Measurements from ENCODE around the gene HECA.
A peak's percentile ranks its signal among the peaks of the same experiment; 100 is the strongest.
"Not testable (repeated sequence)": the region's sequence is repeated elsewhere in the genome, so short reads cannot be mapped to it uniquely, and the experiment has no call there.

The HECA gene

GRCh38 chr6:139134817-139135577 is at the start of gene HECA:
HECA (plus strand) TSS chr6:139135080; CDS start chr6:139135397, 317 bp downstream.
- peaks cover 38% of the 10 kb centered on the region for H3K36me3 Mint-ChIP-seq (ENCODE audit: insufficient read depth)
- H3K4me3 Mint-ChIP-seq = peak within 1 kb of the TSS; percentile 94
- H3K4me1 Mint-ChIP-seq = peaks cover 72% of the 10 kb centered on the region
- no peaks in the 10 kb centered on the region for H3K9me3 Mint-ChIP-seq
- H3K27ac Mint-ChIP-seq (ENCODE audit: low read depth) = peak within 1 kb of the TSS; percentile 98
- ATAC-seq (replicated peaks; ENCODE audit: extremely low read depth, poor library complexity, severe bottlenecking) (peak; percentile 79), DNase-seq (ENCODE audit: low spot score in 2 of 2) (peak; percentile 99 to 100)
- no peaks in the 10 kb centered on the region for H3K27me3 Mint-ChIP-seq

GRCh38 chr6:139091826-139092225 is 43.1 kb upstream of the HECA start:
- Mint-ChIP-seq H3K27me3 (no peaks in the 10 kb centered on the region), H3K9me3 (no peaks in the 10 kb centered on the region), H3K27ac (ENCODE audit: low read depth) (no peak overlapping the region), H3K36me3 (ENCODE audit: insufficient read depth) (no peaks in the 10 kb centered on the region), H3K4me1 (no peaks in the 10 kb centered on the region), H3K4me3 (no peak overlapping the region)
- no peak for ATAC-seq (replicated peaks; ENCODE audit: extremely low read depth, poor library complexity, severe bottlenecking)
- no peak for DNase-seq (ENCODE audit: low spot score in 2 of 2)

- Mint-ChIP-seq H3K27ac (ENCODE audit: low read depth) (no peak overlapping the region), H3K36me3 (ENCODE audit: insufficient read depth) (no peaks in the 10 kb centered on the region), H3K9me3 (no peaks in the 10 kb centered on the region), H3K4me1 (no peaks in the 10 kb centered on the region), H3K4me3 (no peak overlapping the region), H3K27me3 (peaks cover 10% of the 10 kb centered on the region)
- ATAC-seq (replicated peaks; ENCODE audit: extremely low read depth, poor library complexity, severe bottlenecking) (no peak), DNase-seq (ENCODE audit: low spot score in 2 of 2) (no peak)
Measured at GRCh38 chr6:139099984-139100383, 34.9 kb upstream of the HECA start.

GRCh38 chr6:139107051-139107450 is 27.8 kb upstream of the HECA start:
- ATAC-seq (replicated peaks; ENCODE audit: extremely low read depth, poor library complexity, severe bottlenecking) (no peak), DNase-seq (ENCODE audit: low spot score in 2 of 2) (no peak)
- H3K36me3 Mint-ChIP-seq (ENCODE audit: insufficient read depth) = no peaks in the 10 kb centered on the region
- no peaks in the 10 kb centered on the region for H3K9me3 Mint-ChIP-seq
- peaks cover 20% of the 10 kb centered on the region for H3K4me1 Mint-ChIP-seq
- no peak overlapping the region for H3K27ac Mint-ChIP-seq (ENCODE audit: low read depth)
- H3K27me3 Mint-ChIP-seq = no peaks in the 10 kb centered on the region
- no peak overlapping the region for H3K4me3 Mint-ChIP-seq

GRCh38 chr6:139108378-139108777 is 26.5 kb upstream of the HECA start:
- Mint-ChIP-seq H3K4me3 (no peak overlapping the region), H3K9me3 (no peaks in the 10 kb centered on the region), H3K27me3 (no peaks in the 10 kb centered on the region), H3K4me1 (peaks cover 33% of the 10 kb centered on the region), H3K27ac (ENCODE audit: low read depth) (no peak overlapping the region), H3K36me3 (ENCODE audit: insufficient read depth) (peaks cover 6% of the 10 kb centered on the region)
- DNase-seq (ENCODE audit: low spot score in 2 of 2) = no peak
- ATAC-seq (replicated peaks; ENCODE audit: extremely low read depth, poor library complexity, severe bottlenecking) = no peak

- DNase-seq (ENCODE audit: low spot score in 2 of 2) (no peak), ATAC-seq (replicated peaks; ENCODE audit: extremely low read depth, poor library complexity, severe bottlenecking) (no peak)
- Mint-ChIP-seq H3K9me3 (no peaks in the 10 kb centered on the region), H3K4me1 (peaks cover 44% of the 10 kb centered on the region), H3K27ac (ENCODE audit: low read depth) (no peak overlapping the region), H3K27me3 (no peaks in the 10 kb centered on the region), H3K36me3 (ENCODE audit: insufficient read depth) (peaks cover 6% of the 10 kb centered on the region), H3K4me3 (no peak overlapping the region)
Measured at GRCh38 chr6:139109558-139109957, 25.3 kb upstream of the HECA start.

GRCh38 chr6:139112146-139112545 is 22.7 kb upstream of the HECA start:
- Mint-ChIP-seq H3K27me3 (no peaks in the 10 kb centered on the region), H3K27ac (ENCODE audit: low read depth) (peak overlapping the region; percentile 87), H3K36me3 (ENCODE audit: insufficient read depth) (peaks cover 6% of the 10 kb centered on the region), H3K4me1 (peaks cover 58% of the 10 kb centered on the region), H3K9me3 (no peaks in the 10 kb centered on the region), H3K4me3 (no peak overlapping the region)
- DNase-seq (ENCODE audit: low spot score in 2 of 2) (no peak), ATAC-seq (replicated peaks; ENCODE audit: extremely low read depth, poor library complexity, severe bottlenecking) (no peak)

- Mint-ChIP-seq H3K4me1 (peaks cover 60% of the 10 kb centered on the region), H3K27ac (ENCODE audit: low read depth) (peak overlapping the region; percentile 87), H3K4me3 (peak overlapping the region; percentile 37), H3K27me3 (no peaks in the 10 kb centered on the region), H3K36me3 (ENCODE audit: insufficient read depth) (peaks cover 6% of the 10 kb centered on the region), H3K9me3 (no peaks in the 10 kb centered on the region)
- DNase-seq (ENCODE audit: low spot score in 2 of 2) (no peak), ATAC-seq (replicated peaks; ENCODE audit: extremely low read depth, poor library complexity, severe bottlenecking) (no peak)
Measured at GRCh38 chr6:139112561-139112960, 22.3 kb upstream of the HECA start.

GRCh38 chr6:139114746-139115145 is 20.1 kb upstream of the HECA start:
- H3K27ac Mint-ChIP-seq (ENCODE audit: low read depth) = no peak overlapping the region
- ATAC-seq (replicated peaks; ENCODE audit: extremely low read depth, poor library complexity, severe bottlenecking) (no peak), DNase-seq (ENCODE audit: low spot score in 2 of 2) (no peak)
- H3K9me3 Mint-ChIP-seq = peaks cover 2% of the 10 kb centered on the region
- H3K27me3 Mint-ChIP-seq = no peaks in the 10 kb centered on the region
- H3K4me3 Mint-ChIP-seq = no peak overlapping the region
- H3K36me3 Mint-ChIP-seq (ENCODE audit: insufficient read depth) = peaks cover 6% of the 10 kb centered on the region
- H3K4me1 Mint-ChIP-seq = peaks cover 58% of the 10 kb centered on the region

GRCh38 chr6:139115989-139116758 is 18.7 kb upstream of the HECA start:
- H3K4me1 Mint-ChIP-seq = peaks cover 52% of the 10 kb centered on the region
- peaks cover 8% of the 10 kb centered on the region for H3K9me3 Mint-ChIP-seq
- ATAC-seq (replicated peaks; ENCODE audit: extremely low read depth, poor library complexity, severe bottlenecking) (no peak), DNase-seq (ENCODE audit: low spot score in 2 of 2) (no peak)
- H3K36me3 Mint-ChIP-seq (ENCODE audit: insufficient read depth) = peaks cover 8% of the 10 kb centered on the region
- no peaks in the 10 kb centered on the region for H3K27me3 Mint-ChIP-seq
- H3K4me3 Mint-ChIP-seq = peak overlapping the region; percentile 10
- H3K27ac Mint-ChIP-seq (ENCODE audit: low read depth) = peak overlapping the region; percentile 3

- DNase-seq (ENCODE audit: low spot score in 2 of 2) = no peak
Measured at GRCh38 chr6:139117734-139118133, 17.1 kb upstream of the HECA start.

GRCh38 chr6:139119552-139119951 is 15.3 kb upstream of the HECA start:
- Mint-ChIP-seq H3K4me1 (peaks cover 22% of the 10 kb centered on the region), H3K4me3 (no peak overlapping the region), H3K27ac (ENCODE audit: low read depth) (no peak overlapping the region), H3K9me3 (peaks cover 8% of the 10 kb centered on the region), H3K36me3 (ENCODE audit: insufficient read depth) (peaks cover 2% of the 10 kb centered on the region), H3K27me3 (no peaks in the 10 kb centered on the region)
- DNase-seq (ENCODE audit: low spot score in 2 of 2) (no peak), ATAC-seq (replicated peaks; ENCODE audit: extremely low read depth, poor library complexity, severe bottlenecking) (no peak)

More at GRCh38 chr6:139117734-139118133, 17.1 kb upstream of the HECA start:
- peaks cover 8% of the 10 kb centered on the region for H3K36me3 Mint-ChIP-seq (ENCODE audit: insufficient read depth)
- peaks cover 38% of the 10 kb centered on the region for H3K4me1 Mint-ChIP-seq
- ATAC-seq (replicated peaks; ENCODE audit: extremely low read depth, poor library complexity, severe bottlenecking) = no peak
- H3K9me3 Mint-ChIP-seq = peaks cover 8% of the 10 kb centered on the region
- no peaks in the 10 kb centered on the region for H3K27me3 Mint-ChIP-seq
- no peak overlapping the region for H3K4me3 Mint-ChIP-seq
- H3K27ac Mint-ChIP-seq (ENCODE audit: low read depth) = no peak overlapping the region

GRCh38 chr6:139122823-139123222 is 12.1 kb upstream of the HECA start:
- not testable (repeated sequence) for H3K36me3 Mint-ChIP-seq (ENCODE audit: insufficient read depth); DNase-seq (ENCODE audit: low spot score in 2 of 2); H3K27me3 Mint-ChIP-seq; H3K27ac Mint-ChIP-seq (ENCODE audit: low read depth); H3K9me3 Mint-ChIP-seq; H3K4me3 Mint-ChIP-seq; ATAC-seq (replicated peaks; ENCODE audit: extremely low read depth, poor library complexity, severe bottlenecking)
- peaks cover 29% of the 10 kb centered on the region for H3K4me1 Mint-ChIP-seq
